Muscle of back (tissue), 13 donors: ENCODE results near the gene KMT5C. TPM values are rescaled to one million over a fixed set of nuclear protein-coding genes. Genes with fewer than 3 reads are reported as not detected.

Experiments used
- DNase-seq, 3 donors: peaks; one replicate each; pipeline versions ENCODE4 v3.0.0 to v3.0.0-alpha.2; 2013
- long read RNA-seq, 9 donors: transcript quantifications; one replicate each; lab custom pipeline, GENCODE V29; 2026
- polyA plus RNA-seq, 10 donors: library from polyadenylated mRNA; unstranded; fragments of 120-200 nt; gene quantifications; one replicate each; pipeline ENCODE4 v1.2.1, GENCODE V29; 2013; ENCODE audit not compliant: insufficient read length in 10 of 10

KMT5C gene
- 10 to 100 TPM; 12.8 to 29.0 (median 18.0) TPM for polyA plus RNA-seq
- long read RNA-seq, donor 1, partial matches to known transcripts = 0 of 4 reads
- long read RNA-seq, donor 1, other reads (novel, unspliced or antisense) = 0 of 4 reads
- long read RNA-seq, donor 2, partial matches to known transcripts = 0 of 1 reads
- long read RNA-seq, donor 2, other reads (novel, unspliced or antisense) = 0 of 1 reads
- long read RNA-seq, donor 3 = 0 reads
- long read RNA-seq, donor 4, partial matches to known transcripts = 0 of 4 reads
- long read RNA-seq, donor 4, other reads (novel, unspliced or antisense) = 0 of 4 reads
- long read RNA-seq, donor 5 = 0 reads
- long read RNA-seq, donor 6, partial matches to known transcripts = 0 of 2 reads
- long read RNA-seq, donor 6, other reads (novel, unspliced or antisense) = 0 of 2 reads
- long read RNA-seq, donor 7, partial matches to known transcripts = 0 of 3 reads
- long read RNA-seq, donor 7, other reads (novel, unspliced or antisense) = 0 of 3 reads
- long read RNA-seq, donor 8, partial matches to known transcripts = 0 of 2 reads
- long read RNA-seq, donor 8, other reads (novel, unspliced or antisense) = 0 of 2 reads
- long read RNA-seq, donor 9 = 0 reads

DNA sequence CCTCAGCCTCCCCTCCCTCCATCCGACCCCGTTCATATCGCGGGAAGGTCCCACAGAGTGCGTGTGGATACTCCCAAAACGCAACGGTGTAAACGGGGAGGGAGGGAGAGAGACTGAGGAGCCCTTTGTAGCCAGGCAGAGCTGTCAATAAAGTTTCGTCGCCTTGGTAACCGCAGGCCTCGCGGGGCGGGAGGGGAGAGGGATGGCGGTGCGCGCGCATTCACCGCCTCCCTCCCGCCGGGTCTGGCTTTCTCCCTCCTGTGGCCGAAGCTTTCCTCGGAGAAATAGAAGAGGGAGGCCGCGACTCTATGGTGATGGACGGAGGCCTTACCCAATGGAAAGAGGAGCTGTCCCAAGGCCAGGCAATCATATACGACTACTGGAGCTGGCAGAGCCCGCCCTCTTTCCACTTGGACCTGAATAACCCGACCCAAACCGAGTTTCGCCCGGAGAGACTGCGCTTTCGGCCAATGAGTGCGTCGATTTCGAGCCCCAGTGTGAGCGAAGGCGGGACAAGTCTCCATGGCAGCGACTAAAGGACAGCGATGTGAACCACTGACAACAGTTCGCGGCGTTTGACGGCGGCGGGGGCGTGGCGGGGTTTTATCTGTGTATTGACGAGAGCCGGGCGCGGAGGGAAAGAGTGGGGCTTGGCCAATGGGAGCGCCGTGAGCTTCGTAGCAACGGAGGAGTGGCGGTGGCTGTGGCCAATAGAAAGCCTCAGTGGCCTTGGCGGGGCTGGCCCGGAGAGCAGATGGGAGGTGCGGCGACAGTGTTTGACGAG, at the start of gene KMT5C:
TSS of gene KMT5C (plus strand) at position 772 of the 784 bp plus-strand sequence. CDS start 2,061 bp downstream, outside the sequence.
- peak; percentile 100 for DNase-seq

GRCh38 chr19:55297267-55297666, 42.4 kb upstream of the KMT5C start:
- no peak for DNase-seq

DNA sequence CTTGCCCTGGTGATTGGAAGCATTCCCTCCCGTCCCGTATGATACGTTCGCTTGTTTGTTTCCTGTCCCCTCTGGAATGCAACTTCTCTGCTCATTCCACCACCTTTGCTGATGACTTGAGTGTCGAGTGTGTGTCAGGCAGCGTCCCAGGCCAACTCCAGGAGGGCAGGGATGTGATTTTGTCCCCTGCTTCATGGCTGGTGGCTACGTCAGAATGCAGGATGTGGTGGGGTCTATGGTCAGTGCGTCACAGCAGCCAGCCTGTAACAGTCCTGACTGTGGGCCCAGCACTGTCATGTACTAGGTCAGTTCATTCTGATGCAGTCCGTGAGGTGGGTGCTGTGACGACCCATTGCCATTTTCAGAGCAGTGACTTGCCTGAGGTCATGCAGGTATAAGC, 39.7 kb upstream of the KMT5C start:
- no peak for DNase-seq

- no peak for DNase-seq
Measured at GRCh38 chr19:55300886-55301458, 38.7 kb upstream of the KMT5C start.

DNA sequence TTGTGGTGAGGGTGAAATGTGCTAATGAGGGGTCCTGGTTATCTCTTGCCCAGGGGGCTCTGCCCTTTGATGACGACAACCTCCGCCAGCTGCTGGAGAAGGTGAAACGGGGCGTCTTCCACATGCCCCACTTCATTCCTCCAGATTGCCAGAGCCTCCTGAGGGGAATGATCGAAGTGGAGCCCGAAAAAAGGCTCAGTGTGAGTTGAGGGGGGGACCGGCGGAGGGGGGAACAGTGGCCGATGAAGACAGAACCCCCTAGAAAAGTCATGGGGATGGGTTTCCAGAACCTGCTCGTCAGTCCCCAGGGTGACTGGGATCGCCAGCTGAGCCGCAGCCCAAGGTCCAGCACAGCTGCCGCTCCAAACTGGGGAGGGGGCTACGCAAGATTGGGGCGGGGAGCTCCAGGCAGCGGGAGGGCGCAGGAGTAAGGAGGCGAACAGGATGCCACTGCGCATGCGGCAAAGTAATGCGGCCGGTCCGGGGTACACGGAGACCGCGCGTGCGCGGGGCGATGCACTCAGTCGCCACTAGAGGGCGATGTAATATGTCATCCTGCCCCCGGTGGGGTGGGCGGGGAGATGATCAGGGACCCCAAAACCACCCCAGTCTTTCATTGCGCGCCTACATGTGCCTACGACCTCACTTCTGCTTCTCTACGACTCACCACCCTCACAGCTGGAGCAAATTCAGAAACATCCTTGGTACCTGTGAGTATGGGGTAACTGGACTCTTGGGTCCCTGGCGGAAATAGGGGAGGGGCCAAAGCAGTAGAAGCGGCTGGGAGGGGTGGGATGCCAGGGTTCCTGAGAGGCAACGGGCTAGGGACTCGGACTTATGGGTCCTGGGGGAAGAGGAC, 38.0 kb upstream of the KMT5C start:
- peak; percentile 70 to 93 (median 90) for DNase-seq

DNA sequence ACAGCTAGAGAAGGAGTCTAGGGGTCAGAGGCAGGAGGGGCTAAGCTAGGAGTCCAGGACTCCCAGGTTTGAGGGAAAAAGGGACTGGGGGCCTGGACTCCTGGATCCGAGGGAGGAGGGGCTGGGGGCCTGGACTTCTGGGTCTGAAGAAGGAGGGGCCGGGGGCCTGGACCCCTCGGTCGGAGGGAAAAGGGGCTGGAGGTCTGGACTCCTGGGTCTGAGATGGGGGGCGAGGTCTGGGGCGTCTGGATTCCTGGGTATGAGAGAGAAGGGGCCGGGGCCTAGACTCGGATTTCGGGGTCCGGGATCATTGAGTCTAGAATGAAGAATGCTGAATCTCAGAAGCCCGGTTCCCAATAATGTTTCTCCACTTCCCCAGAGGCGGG, 37.4 kb upstream of the KMT5C start:
- no peak for DNase-seq

- no peak for DNase-seq
Measured at GRCh38 chr19:55303477-55303876, 36.2 kb upstream of the KMT5C start.

- no peak for DNase-seq
Measured at GRCh38 chr19:55304279-55304978, 35.2 kb upstream of the KMT5C start.

- DNase-seq = no peak
Measured at GRCh38 chr19:55304980-55305379, 34.7 kb upstream of the KMT5C start.

DNA sequence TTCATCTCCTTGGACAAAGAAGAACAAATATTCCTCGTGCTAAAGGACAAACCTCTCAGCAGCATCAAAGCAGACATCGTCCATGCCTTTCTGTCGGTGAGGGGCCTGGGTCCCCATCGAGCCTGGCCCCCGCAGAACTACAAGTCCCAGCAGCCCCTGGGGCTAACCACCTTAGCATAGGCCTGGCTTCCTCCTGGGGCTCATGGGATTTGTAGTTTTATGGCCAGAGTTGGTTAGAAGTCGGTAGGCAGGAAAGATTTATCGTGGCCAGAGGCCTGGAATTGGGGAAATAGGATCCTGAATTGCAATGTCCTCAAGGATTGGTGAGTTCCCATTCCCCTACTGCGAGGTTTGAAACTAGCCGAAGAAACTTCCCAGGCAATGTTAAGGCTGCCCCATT, 34.2 kb upstream of the KMT5C start:
- peak in 2 of 3 donors; percentile 23 to 62 for DNase-seq

- no peak for DNase-seq
Measured at GRCh38 chr19:55305983-55306562, 33.6 kb upstream of the KMT5C start.

DNA sequence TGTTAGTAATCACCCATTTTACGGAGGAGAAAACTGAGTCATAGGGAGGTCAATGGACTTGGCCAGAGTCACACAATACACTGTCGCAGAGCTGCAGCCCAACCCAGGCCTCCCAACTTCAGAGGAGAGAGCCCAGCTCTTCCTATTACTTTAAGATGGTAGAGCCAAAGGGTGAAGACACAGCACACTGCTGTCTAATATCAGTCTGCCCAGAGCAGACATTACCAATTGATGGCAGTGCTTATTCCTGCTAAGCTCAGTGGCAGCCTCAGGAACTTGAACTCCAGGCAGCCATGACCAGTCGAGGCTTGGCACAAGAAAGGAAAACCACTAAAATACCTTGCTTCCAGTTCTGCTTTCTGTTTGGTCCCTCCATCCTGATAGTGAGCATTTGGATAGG, 33.0 kb upstream of the KMT5C start:
- DNase-seq = no peak

- no peak for DNase-seq
Measured at GRCh38 chr19:55308281-55308680, 31.4 kb upstream of the KMT5C start.

GRCh38 chr19:55309448-55309847, 30.2 kb upstream of the KMT5C start:
- DNase-seq = no peak

DNA sequence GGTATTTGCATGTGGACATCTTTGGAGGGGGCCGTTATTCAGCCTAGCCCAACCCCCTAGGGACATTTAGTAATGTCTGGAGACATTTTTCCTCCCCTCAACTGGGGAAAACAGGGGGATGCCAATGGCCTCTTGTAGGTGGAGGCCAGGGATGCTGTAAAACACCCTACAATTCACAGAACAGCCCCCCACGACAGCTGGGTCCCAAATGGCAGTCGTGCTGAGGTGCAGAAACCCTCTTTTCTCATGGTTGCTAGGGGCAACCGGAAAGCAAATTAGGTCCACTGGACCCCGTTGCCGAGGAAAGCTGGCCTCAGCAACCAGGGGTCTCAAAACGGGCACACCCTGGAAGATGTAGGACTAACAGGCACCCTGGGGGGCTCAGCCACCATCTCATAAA, 29.2 kb upstream of the KMT5C start:
- DNase-seq = no peak

DNA sequence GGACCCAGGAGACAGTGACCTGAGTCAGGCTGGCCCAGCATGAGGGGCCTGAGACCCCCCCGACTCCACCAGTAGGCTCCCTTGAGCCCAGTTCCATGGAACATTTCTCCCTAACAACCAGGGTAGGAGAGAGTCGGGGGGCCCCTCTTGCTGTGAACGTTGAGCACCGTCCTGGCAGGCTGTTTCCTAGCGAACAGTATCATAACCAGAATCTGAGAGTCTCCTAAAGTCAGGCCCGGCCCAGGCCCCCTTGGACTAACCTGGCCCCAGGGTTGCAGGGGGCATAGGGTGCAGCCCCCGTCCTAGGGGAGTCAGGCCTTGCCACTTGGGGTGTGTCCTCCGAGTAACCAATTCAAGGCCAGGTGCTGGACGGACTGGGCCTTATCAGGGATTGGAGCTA, 28.3 kb upstream of the KMT5C start:
- DNase-seq = no peak

GRCh38 chr19:55311797-55312196, 27.9 kb upstream of the KMT5C start:
- no peak for DNase-seq

GRCh38 chr19:55312621-55313512, 26.8 kb upstream of the KMT5C start:
- DNase-seq = no peak

DNA sequence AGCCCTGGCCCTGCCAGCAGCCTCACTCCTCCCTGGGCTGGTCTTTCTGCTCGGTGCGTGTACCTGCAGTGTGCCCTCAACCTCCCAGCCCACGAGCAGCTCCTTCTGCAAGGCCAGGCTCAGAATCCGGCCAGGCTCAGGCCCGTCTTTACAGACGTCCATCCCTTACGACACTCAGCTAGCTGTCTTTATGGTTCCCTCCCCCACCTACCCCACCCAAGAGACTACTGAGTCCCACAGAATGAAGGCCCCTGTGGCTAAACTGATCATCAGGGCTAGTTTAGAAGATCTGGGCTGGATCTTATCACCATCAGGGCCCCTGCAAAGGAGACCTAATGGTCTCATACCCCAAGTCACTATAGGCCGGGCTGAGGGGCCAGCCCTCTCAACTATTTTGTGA, 25.3 kb upstream of the KMT5C start:
- no peak for DNase-seq
